ENCODE measurements around the gene GLRA3.

Gene GLRA3

GRCh38 chr4:174591243-174592021 lies 237.6 kb downstream of the GLRA3 start:
- DNase-seq = no peak

- DNase-seq = no peak
Observed at GRCh38 chr4:174590336-174590735, 238.7 kb downstream of the GLRA3 start.
